ENCODE measurements around the gene PDZRN3.

GRCh38 chr3:73378207-73378606 lies 246.5 kb downstream of the PDZRN3 start:
- TF ChIP-seq CTCF (IDR thresholded peaks at IDR 0.05) = no peak
- no peak for TF ChIP-seq POLR2A (IDR thresholded peaks at IDR 0.05)
